Smooth muscle cell (in vitro differentiated cells): ENCODE data around the gene ARRB2. TPM values are rescaled to one million over a fixed set of nuclear protein-coding genes. Genes with fewer than 3 reads are reported as not detected.

Experiments
- DNase-seq: peaks from one replicate; lab custom pipeline; 2025; ENCODE audit not compliant: unreplicated experiment; lab: John Stamatoyannopoulos, UW
- H2AFZ ChIP-seq: fragments of 200-600 bp; sonication (generic); 2 replicates; pipeline ENCODE4 v1.6.0; 2016; ENCODE audit warnings: antibody characterized with exemption, low read depth, mild to moderate bottlenecking
- H3F3A ChIP-seq: fragments of 200-600 bp; sonication (generic); 2 replicates; pipeline ENCODE4 v1.6.0; 2017; ENCODE audit warnings: antibody characterized with exemption, low read depth
- H3K27ac ChIP-seq: fragments of 200-600 bp; sonication (generic); 2 replicates; pipeline ENCODE4 v1.5.1; 2016; ENCODE audit warnings: low read depth, mild to moderate bottlenecking
- H3K27me3 ChIP-seq: fragments of 200-600 bp; sonication (generic); 2 replicates; pipeline ENCODE4 v1.6.1; 2016; ENCODE audit warnings: low read depth, mild to moderate bottlenecking
- H3K36me3 ChIP-seq: fragments of 200-600 bp; sonication (generic); 2 replicates; pipeline ENCODE4 v1.5.1; 2016; ENCODE audit warnings: low read depth
- H3K4me1 ChIP-seq: fragments of 200-600 bp; sonication (generic); 2 replicates; pipeline ENCODE4 v1.5.1; 2016; ENCODE audit warnings: low read depth
- H3K4me2 ChIP-seq: fragments of 200-600 bp; sonication (generic); 2 replicates; pipeline ENCODE4 v1.6.0; 2016; ENCODE audit warnings: mild to moderate bottlenecking
- H3K4me3 ChIP-seq: fragments of 200-600 bp; sonication (generic); 2 replicates; pipeline ENCODE4 v1.5.1; 2016; ENCODE audit warnings: mild to moderate bottlenecking
- H3K79me2 ChIP-seq: fragments of 200-600 bp; sonication (generic); 2 replicates; pipeline ENCODE4 v1.6.0; 2016; ENCODE audit warnings: low read depth, mild to moderate bottlenecking
- H3K9ac ChIP-seq: fragments of 200-600 bp; sonication (generic); 2 replicates; pipeline ENCODE4 v1.6.0; 2016; ENCODE audit warnings: low read depth
- H3K9me3 ChIP-seq: fragments of 200-600 bp; sonication (generic); replicated peaks from 2 replicates; pipeline ENCODE4 v1.5.1; 2016; ENCODE audit warnings: low read depth
- H4K20me1 ChIP-seq: fragments of 200-600 bp; sonication (generic); 2 replicates; pipeline ENCODE4 v1.6.0; 2016; ENCODE audit warnings: low read depth
- WGBS: methylation state at CpG from one replicate; pipeline ENCODE4 v1.1.7; 2016; ENCODE audit warnings: low lambda C conversion rate; 5-methylcytosine and 5-hydroxymethylcytosine counted together
- polyA plus RNA-seq: library from polyadenylated mRNA; unstranded; fragments of >200 nt; fragmentation: Nextera tagmentation; extraction: Ambion mirVana; gene quantifications from 2 replicates; pipeline ENCODE4 v1.2.1, GENCODE V29; 2016
- total RNA-seq: library from RNA; depleted of rRNA; stranded (reverse); fragments of >200 nt; gene quantifications from 2 replicates; pipeline ENCODE4 v1.2.3, GENCODE V29; 2014
- TF ChIP-seq, protein P1 (sequence below): fragments of 200-600 bp; sonication (generic); IDR thresholded peaks from 2 replicates; pipeline ENCODE4 v1.5.1; 2017; ENCODE audit warnings: borderline replicate concordance, mild to moderate bottlenecking, antibody characterized with exemption; ENCODE audit not compliant: insufficient read depth, poor library complexity, severe bottlenecking

The ARRB2 gene
- total and polyA plus RNA-seq, 2 experiments from 2014 or later, result 4.0 to 7.6 TPM

DNA sequence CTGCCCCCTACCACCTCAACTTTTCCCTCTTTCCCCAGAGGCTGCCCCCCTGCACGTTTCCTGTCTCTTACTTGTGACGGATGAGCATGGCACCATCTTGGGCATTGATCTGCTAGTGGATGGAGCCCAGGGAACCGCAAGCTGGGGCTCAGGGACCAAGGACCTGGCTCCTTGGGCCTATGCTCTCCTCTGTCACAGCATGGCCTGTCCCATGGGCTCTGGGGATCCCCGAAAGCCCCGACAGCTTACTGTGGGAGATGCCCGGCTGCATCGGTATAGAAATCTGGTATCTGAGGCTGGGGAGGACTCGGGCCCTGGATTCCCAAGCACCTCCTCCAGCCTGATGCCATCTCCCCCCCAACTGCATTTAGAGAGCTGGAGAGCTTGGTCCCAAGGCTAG is 31.1 kb downstream of the ARRB2 start:
- no peaks in the 10 kb centered on the region for H3F3A ChIP-seq
- H3K9me3 ChIP-seq, result no peaks in the 10 kb centered on the region
- H3K4me2 ChIP-seq, result no peak overlapping the region
- H3K4me1 ChIP-seq, result peaks cover 16% of the 10 kb centered on the region
- no peaks in the 10 kb centered on the region for H3K36me3 ChIP-seq
- no peak overlapping the region for H2AFZ ChIP-seq
- H3K27me3 ChIP-seq, result peaks cover 84% of the 10 kb centered on the region
- no peak overlapping the region for H3K9ac ChIP-seq
- H4K20me1 ChIP-seq, result no peaks in the 10 kb centered on the region
- WGBS, result 89% methylated on average over 8 of the region's 8 CpGs
- TF ChIP-seq, protein P1, sequence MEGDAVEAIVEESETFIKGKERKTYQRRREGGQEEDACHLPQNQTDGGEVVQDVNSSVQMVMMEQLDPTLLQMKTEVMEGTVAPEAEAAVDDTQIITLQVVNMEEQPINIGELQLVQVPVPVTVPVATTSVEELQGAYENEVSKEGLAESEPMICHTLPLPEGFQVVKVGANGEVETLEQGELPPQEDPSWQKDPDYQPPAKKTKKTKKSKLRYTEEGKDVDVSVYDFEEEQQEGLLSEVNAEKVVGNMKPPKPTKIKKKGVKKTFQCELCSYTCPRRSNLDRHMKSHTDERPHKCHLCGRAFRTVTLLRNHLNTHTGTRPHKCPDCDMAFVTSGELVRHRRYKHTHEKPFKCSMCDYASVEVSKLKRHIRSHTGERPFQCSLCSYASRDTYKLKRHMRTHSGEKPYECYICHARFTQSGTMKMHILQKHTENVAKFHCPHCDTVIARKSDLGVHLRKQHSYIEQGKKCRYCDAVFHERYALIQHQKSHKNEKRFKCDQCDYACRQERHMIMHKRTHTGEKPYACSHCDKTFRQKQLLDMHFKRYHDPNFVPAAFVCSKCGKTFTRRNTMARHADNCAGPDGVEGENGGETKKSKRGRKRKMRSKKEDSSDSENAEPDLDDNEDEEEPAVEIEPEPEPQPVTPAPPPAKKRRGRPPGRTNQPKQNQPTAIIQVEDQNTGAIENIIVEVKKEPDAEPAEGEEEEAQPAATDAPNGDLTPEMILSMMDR, result no peak
- H3K79me2 ChIP-seq, result no peaks in the 10 kb centered on the region
- H3K4me3 ChIP-seq, result no peak overlapping the region
- H3K27ac ChIP-seq, result no peak overlapping the region
- DNase-seq, result no peak

DNA sequence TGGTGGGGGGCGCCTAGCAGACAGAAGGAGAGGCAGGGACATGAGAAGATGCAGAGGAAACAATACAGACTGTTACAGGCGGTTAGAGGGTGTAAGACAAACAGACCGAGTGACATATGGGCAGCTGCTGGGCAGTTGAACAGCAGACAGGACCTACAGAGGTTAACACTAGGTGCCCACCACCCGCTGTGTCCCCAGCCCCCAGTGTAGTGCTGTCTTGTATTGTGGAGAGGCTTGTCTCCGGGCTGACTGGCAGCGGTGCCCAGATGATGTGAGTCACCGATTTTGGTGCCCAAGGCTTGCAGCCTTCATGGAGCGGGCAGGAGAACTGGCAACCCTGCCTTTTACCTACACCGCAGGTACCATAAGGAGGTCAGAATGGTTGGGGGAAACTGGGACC is 31.7 kb downstream of the ARRB2 start:
- H3K4me3 ChIP-seq, result no peak overlapping the region
- H2AFZ ChIP-seq, result no peak overlapping the region
- WGBS, result 88% methylated on average over 9 of the region's 9 CpGs
- H3K9ac ChIP-seq, result no peak overlapping the region
- H3K4me2 ChIP-seq, result no peak overlapping the region
- H4K20me1 ChIP-seq, result no peaks in the 10 kb centered on the region
- H3K79me2 ChIP-seq, result no peaks in the 10 kb centered on the region
- no peaks in the 10 kb centered on the region for H3F3A ChIP-seq
- DNase-seq, result no peak
- no peaks in the 10 kb centered on the region for H3K9me3 ChIP-seq
- no peaks in the 10 kb centered on the region for H3K36me3 ChIP-seq
- TF ChIP-seq, protein P1, result no peak
- H3K27ac ChIP-seq, result no peak overlapping the region
- H3K27me3 ChIP-seq, result peaks cover 80% of the 10 kb centered on the region
- peaks cover 16% of the 10 kb centered on the region for H3K4me1 ChIP-seq

DNA sequence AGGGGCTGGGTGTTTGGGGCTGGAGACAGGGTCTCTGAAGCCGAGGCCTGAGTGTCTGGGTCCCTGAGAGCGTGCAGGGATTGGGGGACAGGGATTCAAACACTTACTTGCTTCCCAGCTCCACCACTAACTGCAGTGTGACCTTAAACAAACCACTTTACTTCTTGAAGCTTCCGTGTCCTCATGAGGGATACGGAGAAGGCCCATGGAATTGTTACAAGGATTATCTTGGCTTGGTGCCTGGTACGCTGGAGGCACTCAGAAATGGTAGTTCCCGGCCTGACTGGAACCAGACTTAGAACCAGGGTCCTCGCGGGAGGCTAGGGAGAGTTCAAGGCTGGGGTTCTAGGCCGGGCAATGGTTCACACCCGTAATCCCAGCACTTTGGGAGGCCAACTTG is 32.2 kb downstream of the ARRB2 start:
- H3K9me3 ChIP-seq, result no peaks in the 10 kb centered on the region
- WGBS, result 90% methylated on average over 10 of the region's 10 CpGs
- no peak overlapping the region for H2AFZ ChIP-seq
- H4K20me1 ChIP-seq, result no peaks in the 10 kb centered on the region
- no peak overlapping the region for H3K9ac ChIP-seq
- H3K4me1 ChIP-seq, result peaks cover 16% of the 10 kb centered on the region
- H3K79me2 ChIP-seq, result no peaks in the 10 kb centered on the region
- peaks cover 75% of the 10 kb centered on the region for H3K27me3 ChIP-seq
- no peaks in the 10 kb centered on the region for H3K36me3 ChIP-seq
- H3K27ac ChIP-seq, result no peak overlapping the region
- no peak for DNase-seq
- H3K4me2 ChIP-seq, result no peak overlapping the region
- H3F3A ChIP-seq, result no peaks in the 10 kb centered on the region
- TF ChIP-seq, protein P1, result no peak
- no peak overlapping the region for H3K4me3 ChIP-seq

DNA sequence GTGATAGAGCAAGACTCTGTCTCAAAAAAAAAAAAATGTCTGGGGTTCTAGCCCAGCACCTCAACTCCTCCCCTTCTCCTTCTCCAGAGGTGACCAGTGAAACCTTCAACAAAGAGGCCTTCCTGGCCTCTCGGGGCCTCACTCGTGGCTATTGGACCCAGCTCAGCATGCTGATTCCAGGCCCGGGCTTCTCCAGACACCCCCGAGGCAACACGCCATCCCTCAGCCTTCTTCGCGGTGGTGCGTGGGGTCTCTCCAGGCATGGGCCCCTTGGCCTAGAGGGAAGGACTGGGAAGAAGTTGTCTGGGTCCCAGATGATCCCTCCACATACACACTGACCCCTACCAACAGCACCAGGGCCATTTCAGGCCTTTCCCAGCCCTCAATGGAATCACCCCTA is 32.8 kb downstream of the ARRB2 start:
- Histone ChIP-seq H4K20me1 (no peaks in the 10 kb centered on the region), H2AFZ (no peak overlapping the region), H3K4me2 (no peak overlapping the region), H3K4me3 (no peak overlapping the region), H3K9ac (no peak overlapping the region), H3K9me3 (no peaks in the 10 kb centered on the region), H3K36me3 (no peaks in the 10 kb centered on the region), H3K27me3 (peaks cover 69% of the 10 kb centered on the region), H3F3A (no peaks in the 10 kb centered on the region), H3K4me1 (peaks cover 16% of the 10 kb centered on the region), H3K79me2 (no peaks in the 10 kb centered on the region), H3K27ac (no peak overlapping the region)
- 93% methylated on average over 8 of the region's 8 CpGs for WGBS
- no peak for DNase-seq
- TF ChIP-seq, protein P1, result no peak
